Subcutaneous adipose tissue (tissue), 4 donors: ENCODE results near the gene PTCD1. TPM values are rescaled to one million over a fixed set of nuclear protein-coding genes. Genes with fewer than 3 reads are reported as not detected.

Experiments
- CTCF ChIP-seq: fragments of 450-650 bp; IDR thresholded peaks from one replicate; pipeline ENCODE4 v1.5.1; 2016; ENCODE audit warnings: low read depth, mild to moderate bottlenecking, control low read depth, antibody characterized with exemption, moderate library complexity
- total RNA-seq, 4 donors: library from RNA; depleted of rRNA; stranded (reverse); fragments of >200 nt; gene quantifications; one replicate each; pipeline ENCODE4 v1.1.0, GENCODE V29; 2016

PTCD1 gene
- total RNA-seq, 4 donors from 2014 or later, result 3.7 to 11.9 (median 5.3) TPM

- no peak for TF ChIP-seq CTCF
Measured at GRCh38 chr7:99404977-99405320, 33.6 kb downstream of the PTCD1 start.

GRCh38 chr7:99404235-99404976 is 34.2 kb downstream of the PTCD1 start:
- no peak for TF ChIP-seq CTCF

- no peak for TF ChIP-seq CTCF
Measured at GRCh38 chr7:99403764-99404163, 34.8 kb downstream of the PTCD1 start.

- no peak for TF ChIP-seq CTCF
Measured at GRCh38 chr7:99402854-99403253, 35.7 kb downstream of the PTCD1 start.

GRCh38 chr7:99399597-99399996 is 39.0 kb downstream of the PTCD1 start:
- TF ChIP-seq CTCF, result no peak

GRCh38 chr7:99398891-99399445 is 39.6 kb downstream of the PTCD1 start:
- TF ChIP-seq CTCF, result no peak

GRCh38 chr7:99397297-99397983 is 41.2 kb downstream of the PTCD1 start:
- no peak for TF ChIP-seq CTCF
